ENCODE data around the gene KRT3. TPM values are rescaled to one million over a fixed set of nuclear protein-coding genes. Genes with fewer than 3 reads are reported as not detected.

KRT3 gene
- total RNA-seq, 2 experiments from 2014 or later: not detected

GRCh38 chr12:52809166-52809565, 13.2 kb upstream of the KRT3 start:
- Mint-ChIP-seq H3K4me3 (no peak overlapping the region), H3K36me3 (ENCODE audit: low read depth) (no peaks in the 10 kb centered on the region), H3K27me3 (ENCODE audit: low read depth) (peaks cover 2% of the 10 kb centered on the region), H3K9me3 (ENCODE audit: insufficient read depth) (no peaks in the 10 kb centered on the region), H3K4me1 (ENCODE audit: low read depth) (no peaks in the 10 kb centered on the region), H3K27ac (no peak overlapping the region)
- DNase-seq (no peak), ATAC-seq (no peak)
- CTCF ChIA-PET: no interaction called here
- POLR2A ChIA-PET: no interaction called here

GRCh38 chr12:52808573-52809160, 12.8 kb upstream of the KRT3 start:
- ATAC-seq (no peak), DNase-seq (no peak)
- peaks cover 2% of the 10 kb centered on the region for H3K27me3 Mint-ChIP-seq (ENCODE audit: low read depth)
- H3K36me3 Mint-ChIP-seq (ENCODE audit: low read depth): no peaks in the 10 kb centered on the region
- no peaks in the 10 kb centered on the region for H3K9me3 Mint-ChIP-seq (ENCODE audit: insufficient read depth)
- H3K27ac Mint-ChIP-seq: no peak overlapping the region
- no peaks in the 10 kb centered on the region for H3K4me1 Mint-ChIP-seq (ENCODE audit: low read depth)
- ChIA-PET CTCF (no interaction called here), POLR2A (interaction anchor here (0.7 kb wide), 1 partner anchor 9 kb away, joined by 3 read pairs; no protein-coding TSS in a partner anchor)
- no peak overlapping the region for H3K4me3 Mint-ChIP-seq

GRCh38 chr12:52807544-52808470, 11.9 kb upstream of the KRT3 start:
- Mint-ChIP-seq H3K4me1 (ENCODE audit: low read depth) (no peaks in the 10 kb centered on the region), H3K27me3 (ENCODE audit: low read depth) (peaks cover 6% of the 10 kb centered on the region), H3K4me3 (no peak overlapping the region), H3K36me3 (ENCODE audit: low read depth) (no peaks in the 10 kb centered on the region), H3K27ac (no peak overlapping the region), H3K9me3 (ENCODE audit: insufficient read depth) (no peaks in the 10 kb centered on the region)
- ChIA-PET CTCF (interaction anchor here (0.9 to 1.3 kb wide), 2 partner anchors 14 to 63 kb away, joined by 3 read pairs; no protein-coding TSS in a partner anchor), POLR2A (interaction anchor here (0.7 kb wide), 2 partner anchors 10 to 32 kb away, joined by 3 read pairs; no protein-coding TSS in a partner anchor)
- ATAC-seq (no peak), DNase-seq (no peak)

- H3K4me3 Mint-ChIP-seq: no peak overlapping the region
- peaks cover 6% of the 10 kb centered on the region for H3K27me3 Mint-ChIP-seq (ENCODE audit: low read depth)
- DNase-seq: no peak
- ATAC-seq: no peak
- H3K27ac Mint-ChIP-seq: no peak overlapping the region
- no peaks in the 10 kb centered on the region for H3K36me3 Mint-ChIP-seq (ENCODE audit: low read depth)
- no peaks in the 10 kb centered on the region for H3K9me3 Mint-ChIP-seq (ENCODE audit: insufficient read depth)
- ChIA-PET POLR2A (interaction anchor here (0.7 kb wide), 1 partner anchor 31 kb away, joined by 3 read pairs; no protein-coding TSS in a partner anchor), CTCF (interaction anchor here (0.9 to 1.3 kb wide), 2 partner anchors 13 to 64 kb away, joined by 3 read pairs; no protein-coding TSS in a partner anchor)
- no peaks in the 10 kb centered on the region for H3K4me1 Mint-ChIP-seq (ENCODE audit: low read depth)
These were observed 11.1 kb upstream of the KRT3 start for GRCh38 chr12:52806821-52807543.

- ATAC-seq (no peak), DNase-seq (no peak)
- POLR2A ChIA-PET: no interaction called here
- H3K4me1 Mint-ChIP-seq (ENCODE audit: low read depth): no peaks in the 10 kb centered on the region
- peaks cover 6% of the 10 kb centered on the region for H3K27me3 Mint-ChIP-seq (ENCODE audit: low read depth)
- no peak overlapping the region for H3K27ac Mint-ChIP-seq
- CTCF ChIA-PET: no interaction called here
- H3K9me3 Mint-ChIP-seq (ENCODE audit: insufficient read depth): no peaks in the 10 kb centered on the region
- H3K4me3 Mint-ChIP-seq: no peak overlapping the region
- no peaks in the 10 kb centered on the region for H3K36me3 Mint-ChIP-seq (ENCODE audit: low read depth)
These were observed 10.4 kb upstream of the KRT3 start for GRCh38 chr12:52806169-52806811.

- no peak for ATAC-seq
- H3K4me3 Mint-ChIP-seq: no peak overlapping the region
- H3K36me3 Mint-ChIP-seq (ENCODE audit: low read depth): no peaks in the 10 kb centered on the region
- ChIA-PET POLR2A (no interaction called here), CTCF (no interaction called here)
- H3K9me3 Mint-ChIP-seq (ENCODE audit: insufficient read depth): no peaks in the 10 kb centered on the region
- H3K27ac Mint-ChIP-seq: no peak overlapping the region
- peaks cover 6% of the 10 kb centered on the region for H3K27me3 Mint-ChIP-seq (ENCODE audit: low read depth)
- DNase-seq: no peak
- no peaks in the 10 kb centered on the region for H3K4me1 Mint-ChIP-seq (ENCODE audit: low read depth)
These were observed 9.8 kb upstream of the KRT3 start for GRCh38 chr12:52805739-52806138.

GRCh38 chr12:52805000-52805399, 9.1 kb upstream of the KRT3 start:
- Mint-ChIP-seq H3K27me3 (ENCODE audit: low read depth) (peaks cover 6% of the 10 kb centered on the region), H3K9me3 (ENCODE audit: insufficient read depth) (no peaks in the 10 kb centered on the region), H3K27ac (no peak overlapping the region), H3K4me1 (ENCODE audit: low read depth) (no peaks in the 10 kb centered on the region), H3K4me3 (no peak overlapping the region), H3K36me3 (ENCODE audit: low read depth) (no peaks in the 10 kb centered on the region)
- ATAC-seq: no peak
- ChIA-PET POLR2A (no interaction called here), CTCF (no interaction called here)
- DNase-seq: no peak

GRCh38 chr12:52802442-52802841, 6.5 kb upstream of the KRT3 start:
- Mint-ChIP-seq H3K36me3 (ENCODE audit: low read depth) (no peaks in the 10 kb centered on the region), H3K4me1 (ENCODE audit: low read depth) (no peaks in the 10 kb centered on the region), H3K27ac (no peak overlapping the region), H3K27me3 (ENCODE audit: low read depth) (peaks cover 10% of the 10 kb centered on the region), H3K4me3 (no peak overlapping the region), H3K9me3 (ENCODE audit: insufficient read depth) (no peaks in the 10 kb centered on the region)
- POLR2A ChIA-PET: no interaction called here
- DNase-seq: no peak
- ATAC-seq: no peak
- CTCF ChIA-PET: interaction anchor here (1.0 to 1.1 kb wide), 2 partner anchors 77 to 216 kb away, joined by 3 read pairs; no protein-coding TSS in a partner anchor

GRCh38 chr12:52801773-52802172, 5.9 kb upstream of the KRT3 start:
- H3K4me1 Mint-ChIP-seq (ENCODE audit: low read depth): no peaks in the 10 kb centered on the region
- CTCF ChIA-PET: interaction anchor here (1.0 kb wide), 1 partner anchor 78 kb away, joined by 3 read pairs; no protein-coding TSS in a partner anchor
- POLR2A ChIA-PET: no interaction called here
- DNase-seq (no peak), ATAC-seq (no peak)
- no peak overlapping the region for H3K27ac Mint-ChIP-seq
- H3K36me3 Mint-ChIP-seq (ENCODE audit: low read depth): no peaks in the 10 kb centered on the region
- no peak overlapping the region for H3K4me3 Mint-ChIP-seq
- H3K9me3 Mint-ChIP-seq (ENCODE audit: insufficient read depth): no peaks in the 10 kb centered on the region
- peaks cover 10% of the 10 kb centered on the region for H3K27me3 Mint-ChIP-seq (ENCODE audit: low read depth)

- ChIA-PET POLR2A (interaction anchor here (0.7 kb wide), 1 partner anchor 442 kb away, joined by 3 read pairs; no protein-coding TSS in a partner anchor), CTCF (interaction anchor here (0.7 to 0.8 kb wide), 2 partner anchors 79 to 428 kb away, joined by 3 read pairs; no protein-coding TSS in a partner anchor)
- Mint-ChIP-seq H3K4me1 (ENCODE audit: low read depth) (no peaks in the 10 kb centered on the region), H3K9me3 (ENCODE audit: insufficient read depth) (no peaks in the 10 kb centered on the region), H3K27ac (no peak overlapping the region), H3K4me3 (no peak overlapping the region), H3K36me3 (ENCODE audit: low read depth) (no peaks in the 10 kb centered on the region), H3K27me3 (ENCODE audit: low read depth) (peaks cover 10% of the 10 kb centered on the region)
- DNase-seq: no peak
- ATAC-seq: no peak
These were observed 4.5 kb upstream of the KRT3 start for GRCh38 chr12:52800259-52800917.

All from activated CD8-positive, alpha-beta T cell treated with anti-CD3 and anti-CD28 coated beads, Interleukin-2, amount 10 ng/mL, durations not matched to agents 7 days and 5 days (primary cell).